HTERT RPE-1 (cell line): Measurements from ENCODE around the gene ATP1A4.

Source experiments
- in situ Hi-C: fragments of 300-500 bp; cut with MboI; formaldehyde crosslinking; loops from 4 replicates; pipeline ENCODE4 v1.14.3; 2020; ENCODE audit warnings: low sequenced_read_pairs

The ATP1A4 gene

GRCh38 chr1:160204526-160205241, 53.3 kb downstream of the ATP1A4 start:
- in situ Hi-C loops: no loop called here

GRCh38 chr1:160205242-160206035, 54.0 kb downstream of the ATP1A4 start, which contains the start of gene PEA15:
TSS of gene PEA15 (plus strand) at chr1:160205384. CDS start at chr1:160211545, 6,161 bp downstream.
- in situ Hi-C loops: no loop called here

- in situ Hi-C loops: no loop called here
Measured at GRCh38 chr1:160206036-160206389, 54.6 kb downstream of the ATP1A4 start.

GRCh38 chr1:160206421-160207117, 55.2 kb downstream of the ATP1A4 start:
- in situ Hi-C loops: no loop called here

- in situ Hi-C loops: no loop called here
Measured at GRCh38 chr1:160207118-160207650, 55.8 kb downstream of the ATP1A4 start.

- in situ Hi-C loops: no loop called here
Measured at GRCh38 chr1:160207771-160208556, 56.6 kb downstream of the ATP1A4 start.

GRCh38 chr1:160208557-160209320, 57.3 kb downstream of the ATP1A4 start:
- in situ Hi-C loops: no loop called here

- in situ Hi-C loops: no loop called here
Measured at GRCh38 chr1:160209321-160210046, 58.1 kb downstream of the ATP1A4 start.

GRCh38 chr1:160210561-160210960, 59.2 kb downstream of the ATP1A4 start:
- in situ Hi-C loops: no loop called here

- in situ Hi-C loops: no loop called here
Measured at GRCh38 chr1:160211046-160211790, 59.8 kb downstream of the ATP1A4 start.

GRCh38 chr1:160214481-160215140, 63.2 kb downstream of the ATP1A4 start:
- in situ Hi-C loops: no loop called here

GRCh38 chr1:160216301-160216700, 64.9 kb downstream of the ATP1A4 start:
- in situ Hi-C loops: no loop called here

GRCh38 chr1:160217481-160218051, 66.2 kb downstream of the ATP1A4 start:
- in situ Hi-C loops: no loop called here

- in situ Hi-C loops: no loop called here
Measured at GRCh38 chr1:160219062-160219929, 67.9 kb downstream of the ATP1A4 start.

GRCh38 chr1:160220301-160220700, 68.9 kb downstream of the ATP1A4 start:
- in situ Hi-C loops: no loop called here

- in situ Hi-C loops: no loop called here
Measured at GRCh38 chr1:160221089-160221488, 69.7 kb downstream of the ATP1A4 start.

- in situ Hi-C loops: no loop called here
Measured at GRCh38 chr1:160222546-160222945, 71.1 kb downstream of the ATP1A4 start.
